Ammon's horn (tissue), 1 donor: ENCODE data around the gene C6orf136.

Experiments
- DNase-seq: peaks from one replicate; pipeline ENCODE4 v3.0.0-alpha.2; 2016; ENCODE audit warnings: low spot score

Gene C6orf136

GRCh38 chr6:30646450-30647241 lies at the start of gene C6orf136:
TSS of gene C6orf136 (plus strand) at chr6:30647133. CDS start at chr6:30647232, 99 bp downstream.
- peak; percentile 96 for DNase-seq

- DNase-seq: peak; percentile 78
Measured at GRCh38 chr6:30597315-30598144, 49.4 kb upstream of the C6orf136 start.

- no peak for DNase-seq
Measured at GRCh38 chr6:30598912-30599624, 47.9 kb upstream of the C6orf136 start.

GRCh38 chr6:30599625-30600324 lies 47.2 kb upstream of the C6orf136 start:
- DNase-seq: no peak

GRCh38 chr6:30600451-30600961 lies 46.4 kb upstream of the C6orf136 start:
- DNase-seq: no peak

- no peak for DNase-seq
Measured at GRCh38 chr6:30601436-30601814, 45.5 kb upstream of the C6orf136 start.

GRCh38 chr6:30601815-30602641 lies 44.9 kb upstream of the C6orf136 start:
- no peak for DNase-seq

GRCh38 chr6:30603961-30604360 lies 43.0 kb upstream of the C6orf136 start:
- no peak for DNase-seq

GRCh38 chr6:30610065-30610464 lies 36.9 kb upstream of the C6orf136 start:
- DNase-seq: no peak

GRCh38 chr6:30611150-30611855 lies 35.6 kb upstream of the C6orf136 start:
- DNase-seq: no peak

GRCh38 chr6:30611856-30612194 lies 35.1 kb upstream of the C6orf136 start:
- no peak for DNase-seq

- DNase-seq: no peak
Measured at GRCh38 chr6:30612213-30612612, 34.7 kb upstream of the C6orf136 start.

GRCh38 chr6:30612687-30613248 lies 34.2 kb upstream of the C6orf136 start:
- DNase-seq: no peak

GRCh38 chr6:30613251-30614043 lies 33.5 kb upstream of the C6orf136 start:
- no peak for DNase-seq

- peak; percentile 42 for DNase-seq
Measured at GRCh38 chr6:30614044-30614842, 32.7 kb upstream of the C6orf136 start.

GRCh38 chr6:30614843-30615218 lies 32.1 kb upstream of the C6orf136 start:
- peak; percentile 99 for DNase-seq

GRCh38 chr6:30615219-30615957 lies 31.5 kb upstream of the C6orf136 start:
- DNase-seq: peak; percentile 66
